ENCODE data around the gene PINK1. TPM values are rescaled to one million over a fixed set of nuclear protein-coding genes. Genes with fewer than 3 reads are reported as not detected.

PINK1 gene
- total RNA-seq, 1 donor, result 79.3 TPM

DNA sequence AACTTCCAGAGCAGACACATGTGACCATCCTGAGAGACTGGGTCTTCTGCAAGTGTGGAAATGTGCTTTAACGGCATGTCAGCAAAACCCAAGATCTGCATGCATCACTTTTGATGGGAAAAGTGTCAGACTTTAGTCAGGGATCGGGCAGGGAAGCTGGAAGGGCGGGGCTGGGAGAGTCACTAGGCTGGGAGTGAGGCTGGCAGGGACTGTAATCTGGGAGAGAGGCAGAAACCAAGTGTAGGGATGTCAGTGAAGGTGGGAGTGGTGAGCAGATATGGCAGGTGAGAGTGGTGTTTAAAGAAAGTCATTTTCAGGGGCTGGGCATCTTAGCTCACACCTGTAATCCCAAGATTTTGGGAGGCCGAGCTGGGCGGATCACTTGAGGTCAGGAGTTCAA lies 33.1 kb upstream of the PINK1 start:
- H3K9me3 ChIP-seq (ENCODE audit: low read depth, low read length), result no peaks in the 10 kb centered on the region
- no peaks in the 10 kb centered on the region for H3K27me3 ChIP-seq (ENCODE audit: insufficient read depth, low read length)
- H3K79me2 ChIP-seq (ENCODE audit: insufficient read depth, low read length), result no peaks in the 10 kb centered on the region
- peak overlapping the region; percentile 58 for H2AFZ ChIP-seq (ENCODE audit: low read length)
- no peak for TF ChIP-seq CTCF (IDR thresholded peaks at IDR 0.05; ENCODE audit: extremely low read depth, low read depth, low read length)
- no peak overlapping the region for H3K27ac ChIP-seq (ENCODE audit: low read depth, low read length)
- no peaks in the 10 kb centered on the region for H3K36me3 ChIP-seq (ENCODE audit: insufficient read depth, low read length)
- DNase-seq (ENCODE audit: insufficient read length, low spot score, missing footprints), result peak; percentile 57
- no peak overlapping the region for H3K4me3 ChIP-seq (ENCODE audit: insufficient read depth, low read length)
- H4K20me1 ChIP-seq (ENCODE audit: insufficient read depth, low read length), result no peaks in the 10 kb centered on the region
- H3K4me1 ChIP-seq (ENCODE audit: insufficient read depth, low read length), result peaks cover 50% of the 10 kb centered on the region
- no peak overlapping the region for H3K4me2 ChIP-seq (ENCODE audit: insufficient read depth, low read length)

DNA sequence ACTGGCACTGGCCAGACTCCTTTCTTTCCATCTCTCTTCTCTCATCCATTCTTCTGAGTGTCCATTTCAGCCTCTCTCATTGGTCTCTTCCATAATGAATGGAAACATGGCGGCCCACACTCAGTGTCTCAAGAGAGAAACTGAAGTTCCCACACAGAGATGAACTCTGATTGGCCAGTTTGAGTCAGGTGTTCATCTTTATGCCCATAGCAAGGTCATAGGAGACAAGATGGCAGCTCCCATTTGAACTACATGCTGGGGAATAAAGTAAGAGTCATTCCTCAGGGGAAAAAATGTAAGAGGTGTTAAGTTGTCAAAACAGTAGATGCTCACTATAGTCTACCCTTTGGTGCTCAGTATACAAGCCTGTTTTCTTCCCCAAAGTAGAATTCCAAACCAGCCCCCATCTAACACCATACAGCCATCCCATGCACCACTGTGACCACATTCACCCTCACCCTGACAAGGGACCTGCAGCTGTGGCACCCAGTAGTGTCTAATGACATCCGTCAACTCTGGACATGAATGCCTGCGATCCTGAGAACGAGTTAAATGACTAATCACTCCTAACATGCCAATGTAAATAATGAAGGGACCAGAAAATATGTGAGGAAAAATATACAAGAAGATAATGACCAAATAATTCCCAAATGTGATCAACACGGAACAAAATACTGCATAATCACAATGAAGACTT lies 32.0 kb upstream of the PINK1 start:
- H3K9me3 ChIP-seq (ENCODE audit: low read depth, low read length), result no peaks in the 10 kb centered on the region
- H3K27me3 ChIP-seq (ENCODE audit: insufficient read depth, low read length), result no peaks in the 10 kb centered on the region
- no peak for TF ChIP-seq CTCF (IDR thresholded peaks at IDR 0.05; ENCODE audit: extremely low read depth, low read depth, low read length)
- H3K4me3 ChIP-seq (ENCODE audit: insufficient read depth, low read length), result no peak overlapping the region
- H3K4me1 ChIP-seq (ENCODE audit: insufficient read depth, low read length), result peaks cover 50% of the 10 kb centered on the region
- peak overlapping the region; percentile 52 for H3K4me2 ChIP-seq (ENCODE audit: insufficient read depth, low read length)
- H4K20me1 ChIP-seq (ENCODE audit: insufficient read depth, low read length), result no peaks in the 10 kb centered on the region
- peak overlapping the region; percentile 8 for H2AFZ ChIP-seq (ENCODE audit: low read length)
- peak; percentile 84 for DNase-seq (ENCODE audit: insufficient read length, low spot score, missing footprints)
- H3K36me3 ChIP-seq (ENCODE audit: insufficient read depth, low read length), result no peaks in the 10 kb centered on the region
- peak overlapping the region; percentile 83 for H3K27ac ChIP-seq (ENCODE audit: low read depth, low read length)
- no peaks in the 10 kb centered on the region for H3K79me2 ChIP-seq (ENCODE audit: insufficient read depth, low read length)

GRCh38 chr1:20602851-20603450 lies 30.3 kb upstream of the PINK1 start:
- no peak overlapping the region for H3K4me3 ChIP-seq (ENCODE audit: insufficient read depth, low read length)
- no peak for TF ChIP-seq CTCF (IDR thresholded peaks at IDR 0.05; ENCODE audit: extremely low read depth, low read depth, low read length)
- peaks cover 50% of the 10 kb centered on the region for H3K4me1 ChIP-seq (ENCODE audit: insufficient read depth, low read length)
- H3K36me3 ChIP-seq (ENCODE audit: insufficient read depth, low read length), result no peaks in the 10 kb centered on the region
- no peaks in the 10 kb centered on the region for H3K79me2 ChIP-seq (ENCODE audit: insufficient read depth, low read length)
- H3K4me2 ChIP-seq (ENCODE audit: insufficient read depth, low read length), result no peak overlapping the region
- DNase-seq (ENCODE audit: insufficient read length, low spot score, missing footprints), result no peak
- H3K27ac ChIP-seq (ENCODE audit: low read depth, low read length), result peak overlapping the region; percentile 89
- no peaks in the 10 kb centered on the region for H4K20me1 ChIP-seq (ENCODE audit: insufficient read depth, low read length)
- no peak overlapping the region for H2AFZ ChIP-seq (ENCODE audit: low read length)
- H3K27me3 ChIP-seq (ENCODE audit: insufficient read depth, low read length), result no peaks in the 10 kb centered on the region
- no peaks in the 10 kb centered on the region for H3K9me3 ChIP-seq (ENCODE audit: low read depth, low read length)

All from osteoblast (primary cell).